DMS153 treated with DMSO at 0.1 percent for 48 hours (cell line): ENCODE results near the gene BNIP3.
"Not testable (repeated sequence)": the region's sequence is repeated elsewhere in the genome, so short reads cannot be mapped to it uniquely, and the experiment has no call there.

Source experiments
- DNase-seq: peaks from one replicate; lab custom pipeline; 2025; ENCODE audit not compliant: unreplicated experiment; lab: John Stamatoyannopoulos, UW

BNIP3 gene

GRCh38 chr10:132002004-132002403 is 20.3 kb upstream of the BNIP3 start:
- no peak for DNase-seq

GRCh38 chr10:132001238-132001972 is 19.7 kb upstream of the BNIP3 start:
- DNase-seq: peak; percentile 66

- DNase-seq: no peak
Observed at GRCh38 chr10:131998845-131999681, 17.3 kb upstream of the BNIP3 start.

- DNase-seq: no peak
Observed at GRCh38 chr10:131998050-131998844, 16.5 kb upstream of the BNIP3 start.

- peak; percentile 74 for DNase-seq
Observed at GRCh38 chr10:131997366-131998049, 15.8 kb upstream of the BNIP3 start.

- no peak for DNase-seq
Observed at GRCh38 chr10:131996466-131997365, 15.0 kb upstream of the BNIP3 start.

- no peak for DNase-seq
Observed at GRCh38 chr10:131994435-131994834, 12.7 kb upstream of the BNIP3 start.

- no peak for DNase-seq
Observed at GRCh38 chr10:131993275-131993674, 11.6 kb upstream of the BNIP3 start.

GRCh38 chr10:131991726-131992125 is 10.0 kb upstream of the BNIP3 start:
- DNase-seq: no peak

GRCh38 chr10:131987786-131988185 is 6.1 kb upstream of the BNIP3 start:
- DNase-seq: not testable (repeated sequence)

GRCh38 chr10:131987301-131987700 is 5.6 kb upstream of the BNIP3 start:
- not testable (repeated sequence) for DNase-seq

GRCh38 chr10:131986851-131987250 is 5.1 kb upstream of the BNIP3 start:
- not testable (repeated sequence) for DNase-seq

- DNase-seq: no peak
Observed at GRCh38 chr10:131983780-131984179, 2.1 kb upstream of the BNIP3 start.

GRCh38 chr10:131982796-131983195 is 1.1 kb upstream of the BNIP3 start:
- no peak for DNase-seq

GRCh38 chr10:131982185-131982756 is 548 bp upstream of the BNIP3 start:
- no peak for DNase-seq

- DNase-seq: no peak
Observed at GRCh38 chr10:131980761-131981428, 828 bp downstream of the BNIP3 start.

- DNase-seq: no peak
Observed at GRCh38 chr10:131980321-131980720, 1.4 kb downstream of the BNIP3 start.

GRCh38 chr10:131979821-131980270 is 1.9 kb downstream of the BNIP3 start:
- DNase-seq: no peak

- no peak for DNase-seq
Observed at GRCh38 chr10:131979336-131979735, 2.4 kb downstream of the BNIP3 start.
